Spinal cord (tissue), 4 donors: ENCODE results near the gene ATM. TPM values are rescaled to one million over a fixed set of nuclear protein-coding genes. Genes with fewer than 3 reads are reported as not detected.

Experiments
- polyA plus RNA-seq, 2 donors: library from polyadenylated mRNA; unstranded; fragments of 120-200 nt; gene quantifications; one replicate each; pipeline ENCODE4 v1.2.1, GENCODE V29; 2013; ENCODE audit not compliant: insufficient read length in 2 of 2
- small RNA-seq: library from RNA; depleted of rRNA; stranded (forward); fragments of <200 nt; gene quantifications from one replicate; pipeline ENCODE3, GENCODE V24; 2014; ENCODE audit warnings: low replicate concordance
- total RNA-seq, 2 donors: library from RNA; depleted of rRNA in 1 of 2; stranded (reverse); fragments of 120-200 nt in 1 of 2; fragments of >200 nt in 1 of 2; gene quantifications; one replicate each; pipeline versions ENCODE4 v1.2.3 to v1.2.4, GENCODE V29; 2013 to 2014

ATM gene
- total and polyA plus RNA-seq, 4 donors = 44.7 to 137 (median 71.2) TPM

Small RNAs within 50 kb of the gene (small RNA-seq; reads per million reads assigned to genes)
- gene RF00019 = not detected

Other genes with a start within 250 kb of the ATM start
- gene CUL5, start 214.2 kb upstream of the ATM start, total RNA-seq = 10 to 100 TPM; 38.2 to 67.8 TPM
- 10 to 100 TPM; 20.4 to 27.6 TPM for gene CUL5, start 214.2 kb upstream of the ATM start, polyA plus RNA-seq
- gene ACAT1, start 101.5 kb upstream of the ATM start, total RNA-seq = 100 to 1,000 TPM in 1 of 2 donors, 10 to 100 TPM in 1; 86.3 to 112 TPM
- gene ACAT1, start 101.5 kb upstream of the ATM start, polyA plus RNA-seq = 10 to 100 TPM; 74.1 to 86.3 TPM
- 10 to 100 TPM; 17.9 to 30.3 TPM for gene NPAT, start 429 bp upstream of the ATM start, total RNA-seq
- 10 to 100 TPM; 12.2 to 14.5 TPM for gene NPAT, start 429 bp upstream of the ATM start, polyA plus RNA-seq
- gene C11orf65, start 244.5 kb downstream of the ATM start, total RNA-seq = 1 to 10 TPM; 1.3 to 1.5 TPM
- under 1 TPM; 0.84 to 0.89 TPM for gene C11orf65, start 244.5 kb downstream of the ATM start, polyA plus RNA-seq